ENCODE data around the gene ACADM. TPM values are rescaled to one million over a fixed set of nuclear protein-coding genes. Genes with fewer than 3 reads are reported as not detected.

ACADM gene
- total and polyA plus RNA-seq, 2 donors (not counting 3 experiments of a cell fraction or from before 2014, with no cell fraction given), result 10.8 to 32.5 TPM

DNA sequence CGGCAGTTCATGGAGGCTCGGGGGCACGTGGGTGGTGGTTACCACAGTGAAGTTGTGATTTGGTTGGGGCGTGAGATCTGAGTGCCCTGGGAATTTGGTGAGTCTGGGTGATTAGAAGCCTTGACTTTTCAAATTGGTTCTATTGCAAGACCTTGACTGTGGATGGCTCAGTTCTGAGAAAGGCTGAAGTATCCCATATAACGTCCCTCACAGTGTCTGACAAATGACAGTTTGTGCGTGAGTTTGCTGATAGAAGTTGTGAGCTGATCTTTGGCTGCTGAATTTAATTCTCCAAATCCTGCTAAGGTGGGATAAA, 72.7 kb downstream of the ACADM start:
- POLR2A ChIA-PET, result interaction anchor here (1.6 kb wide), 1 partner anchor 11 kb away, joined by 4 read pairs; the partner anchor contains the start of gene RABGGTB
- dilution Hi-C loops (cut with MboI; ENCODE audit: extremely low pct_ligation_motif_present, low sequenced_read_pairs) (no loop called here), intact Hi-C loops (cut with micrococcal nuclease) (no loop called here)
- H2AFZ ChIP-seq (ENCODE audit: low read depth, low read length), result no peak overlapping the region
- H3K27ac ChIP-seq (ENCODE audit: insufficient read depth, low read depth, low read length), result no peak overlapping the region
- H3K9ac ChIP-seq (replicated peaks; ENCODE audit: extremely low read depth, insufficient read depth, low read length), result no peak overlapping the region
- CTCF ChIA-PET, result no interaction called here
- DNase-seq (ENCODE audit: low read depth, low spot score), result no peak
- TF ChIP-seq JUN (IDR thresholded peaks at IDR 0.05; ENCODE audit: borderline replicate concordance, insufficient read depth, insufficient read length, low read depth) (no peak), GATA2 (IDR thresholded peaks at IDR 0.05; ENCODE audit: insufficient read depth, insufficient read length, low read depth, low read length) (no peak), POLR2AphosphoS5 (IDR thresholded peaks at IDR 0.05; ENCODE audit: insufficient read depth, low read depth, low read length) (no peak)
- BruUV-seq (replicated peaks), result no TSS peak
- H3K4me2 ChIP-seq (ENCODE audit: insufficient read depth, low read length), result no peak overlapping the region
- peaks cover 13 to 34% of the 10 kb centered on the region in 2 experiments for H3K36me3 ChIP-seq (ENCODE audit: control insufficient read depth in 2 of 2, extremely low read depth in 1 of 2, insufficient read depth in 2 of 2, low read length in 2 of 2)
- H3K4me3 ChIP-seq (replicated peaks in 1 of 3; ENCODE audit: insufficient read depth in 1 of 3, low read depth in 1 of 3, low read length in 3 of 3), result no peak overlapping the region
- H3K9me1 ChIP-seq (replicated peaks; ENCODE audit: control insufficient read depth, extremely low read depth, insufficient read depth, low read length), result no peaks in the 10 kb centered on the region
- H3K9me3 ChIP-seq (replicated peaks; ENCODE audit: control insufficient read depth, insufficient read depth, low read length), result no peaks in the 10 kb centered on the region
- no peak for FAIRE-seq
- no peaks in the 10 kb centered on the region for H3K4me1 ChIP-seq (ENCODE audit: control insufficient read depth, extremely low read depth, insufficient read depth, low read length)
- H3K27me3 ChIP-seq (ENCODE audit: control insufficient read depth in 2 of 2, insufficient read depth in 2 of 2, low read length in 2 of 2), result no peaks in the 10 kb centered on the region
- H3K79me2 ChIP-seq (ENCODE audit: control insufficient read depth, insufficient read depth, low read length), result peaks cover 6% of the 10 kb centered on the region
- peaks cover 10% of the 10 kb centered on the region for H4K20me1 ChIP-seq (replicated peaks; ENCODE audit: control insufficient read depth, extremely low read depth, insufficient read depth, low read length)

DNA sequence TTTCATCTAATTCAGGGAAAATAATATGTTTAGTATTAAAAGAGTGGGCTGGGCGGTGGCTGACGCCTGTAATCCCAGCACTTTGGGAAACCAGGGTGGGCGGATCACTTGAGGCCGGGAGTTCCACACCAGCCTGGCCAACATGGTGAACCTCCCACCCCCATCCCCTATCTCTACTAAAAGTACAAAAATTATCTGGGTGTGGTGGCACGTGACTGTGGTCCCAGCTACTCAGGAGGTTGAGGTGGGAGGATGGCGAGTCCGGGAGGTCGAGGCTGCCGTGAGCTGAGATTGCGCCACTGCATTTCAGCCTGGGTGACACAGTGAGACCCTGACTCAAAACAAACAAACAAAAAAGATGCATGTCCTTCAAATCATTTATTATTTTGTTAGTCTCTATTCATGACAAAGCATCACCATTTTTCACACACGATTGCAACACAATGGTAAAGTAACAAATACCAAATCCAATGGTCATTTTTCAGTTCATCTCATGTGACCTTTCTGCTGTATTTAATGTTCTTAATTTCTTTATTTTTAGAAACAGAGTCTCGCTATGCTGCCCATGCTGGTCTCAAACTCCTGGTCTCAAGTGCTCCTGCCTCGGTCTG, 73.2 kb downstream of the ACADM start:
- no peak overlapping the region for H2AFZ ChIP-seq (ENCODE audit: low read depth, low read length)
- peaks cover 2% of the 10 kb centered on the region for H3K79me2 ChIP-seq (ENCODE audit: control insufficient read depth, insufficient read depth, low read length)
- H4K20me1 ChIP-seq (replicated peaks; ENCODE audit: control insufficient read depth, extremely low read depth, insufficient read depth, low read length), result peaks cover 10% of the 10 kb centered on the region
- FAIRE-seq (no peak), DNase-seq (ENCODE audit: low read depth, low spot score) (no peak)
- TF ChIP-seq, protein P1, sequence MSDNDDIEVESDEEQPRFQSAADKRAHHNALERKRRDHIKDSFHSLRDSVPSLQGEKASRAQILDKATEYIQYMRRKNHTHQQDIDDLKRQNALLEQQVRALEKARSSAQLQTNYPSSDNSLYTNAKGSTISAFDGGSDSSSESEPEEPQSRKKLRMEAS (IDR thresholded peaks at IDR 0.05; ENCODE audit: insufficient read depth, insufficient read length), result no peak
- TF ChIP-seq, protein P2, sequence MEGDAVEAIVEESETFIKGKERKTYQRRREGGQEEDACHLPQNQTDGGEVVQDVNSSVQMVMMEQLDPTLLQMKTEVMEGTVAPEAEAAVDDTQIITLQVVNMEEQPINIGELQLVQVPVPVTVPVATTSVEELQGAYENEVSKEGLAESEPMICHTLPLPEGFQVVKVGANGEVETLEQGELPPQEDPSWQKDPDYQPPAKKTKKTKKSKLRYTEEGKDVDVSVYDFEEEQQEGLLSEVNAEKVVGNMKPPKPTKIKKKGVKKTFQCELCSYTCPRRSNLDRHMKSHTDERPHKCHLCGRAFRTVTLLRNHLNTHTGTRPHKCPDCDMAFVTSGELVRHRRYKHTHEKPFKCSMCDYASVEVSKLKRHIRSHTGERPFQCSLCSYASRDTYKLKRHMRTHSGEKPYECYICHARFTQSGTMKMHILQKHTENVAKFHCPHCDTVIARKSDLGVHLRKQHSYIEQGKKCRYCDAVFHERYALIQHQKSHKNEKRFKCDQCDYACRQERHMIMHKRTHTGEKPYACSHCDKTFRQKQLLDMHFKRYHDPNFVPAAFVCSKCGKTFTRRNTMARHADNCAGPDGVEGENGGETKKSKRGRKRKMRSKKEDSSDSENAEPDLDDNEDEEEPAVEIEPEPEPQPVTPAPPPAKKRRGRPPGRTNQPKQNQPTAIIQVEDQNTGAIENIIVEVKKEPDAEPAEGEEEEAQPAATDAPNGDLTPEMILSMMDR (IDR thresholded peaks at IDR 0.05; ENCODE audit: extremely low read depth in 1 of 2, insufficient read depth in 1 of 2, low read depth in 1 of 2, low read length in 2 of 2), result no peak
- TF ChIP-seq POLR2A (IDR thresholded peaks at IDR 0.05; ENCODE audit: low read depth, low read length) (no peak), POLR2AphosphoS5 (IDR thresholded peaks at IDR 0.05; ENCODE audit: insufficient read depth, low read depth, low read length) (no peak), GATA2 (IDR thresholded peaks at IDR 0.05; ENCODE audit: insufficient read depth, insufficient read length, low read depth, low read length) (no peak), MYC (IDR thresholded peaks at IDR 0.05; ENCODE audit: low read depth, low read length) (no peak), EZH2 (IDR thresholded peaks at IDR 0.05; ENCODE audit: borderline replicate concordance, low read depth, low read length, severe bottlenecking) (no peak), FOS (IDR thresholded peaks at IDR 0.05; ENCODE audit: borderline replicate concordance, insufficient read depth, low read length) (no peak)
- no TSS peak for BruUV-seq (replicated peaks)
- H3K27ac ChIP-seq (ENCODE audit: insufficient read depth, low read depth, low read length), result no peak overlapping the region
- intact Hi-C loops (cut with micrococcal nuclease), result no loop called here
- no peaks in the 10 kb centered on the region for H3K9me3 ChIP-seq (replicated peaks; ENCODE audit: control insufficient read depth, insufficient read depth, low read length)
- no peak overlapping the region for H3K9ac ChIP-seq (replicated peaks; ENCODE audit: extremely low read depth, insufficient read depth, low read length)
- dilution Hi-C loops (cut with MboI; ENCODE audit: extremely low pct_ligation_motif_present, low sequenced_read_pairs), result no loop called here
- no peaks in the 10 kb centered on the region for H3K27me3 ChIP-seq (ENCODE audit: control insufficient read depth in 2 of 2, insufficient read depth in 2 of 2, low read length in 2 of 2)
- CTCF ChIA-PET, result no interaction called here
- peaks cover 13 to 30% of the 10 kb centered on the region in 2 experiments for H3K36me3 ChIP-seq (ENCODE audit: control insufficient read depth in 2 of 2, extremely low read depth in 1 of 2, insufficient read depth in 2 of 2, low read length in 2 of 2)
- POLR2A ChIA-PET, result interaction anchor here (1.6 kb wide), 1 partner anchor 11 kb away, joined by 4 read pairs; the partner anchor contains the start of gene RABGGTB
- H3K4me3 ChIP-seq (replicated peaks in 1 of 3; ENCODE audit: insufficient read depth in 1 of 3, low read depth in 1 of 3, low read length in 3 of 3), result no peak overlapping the region
- H3K4me1 ChIP-seq (ENCODE audit: control insufficient read depth, extremely low read depth, insufficient read depth, low read length), result no peaks in the 10 kb centered on the region
- H3K9me1 ChIP-seq (replicated peaks; ENCODE audit: control insufficient read depth, extremely low read depth, insufficient read depth, low read length), result no peaks in the 10 kb centered on the region
- no peak overlapping the region for H3K4me2 ChIP-seq (ENCODE audit: insufficient read depth, low read length)

All from endothelial cell of umbilical vein (primary cell).